ENCODE measurements around the gene CARD16. TPM values are rescaled to one million over a fixed set of nuclear protein-coding genes. Genes with fewer than 3 reads are reported as not detected.

The CARD16 gene
- polyA plus RNA-seq, 4 donors, result 21.9 to 145 (median 70.5) TPM

GRCh38 chr11:104997288-104997687 lies 47.8 kb downstream of the CARD16 start:
- peak in 1 of 2 donors; percentile 21 for DNase-seq
- H3K27ac ChIP-seq (ENCODE audit: low read depth in 1 of 3, low read length in 2 of 3), result no peak overlapping the region
- no peak for FAIRE-seq
- H3K9me3 ChIP-seq (ENCODE audit: control insufficient read depth in 2 of 2, insufficient read depth in 1 of 2, low read depth in 1 of 2, low read length in 1 of 2), result no peaks in the 10 kb centered on the region
- H3K4me3 ChIP-seq (ENCODE audit: low read depth in 1 of 3, low read length in 3 of 3), result no peak overlapping the region
- peaks cover 0 to 7% (median 2%) of the 10 kb centered on the region in 3 donors for H3K36me3 ChIP-seq (ENCODE audit: control insufficient read depth in 3 of 3, insufficient read depth in 2 of 3, low read depth in 1 of 3, low read length in 3 of 3)
- H3K4me1 ChIP-seq (ENCODE audit: control insufficient read depth in 3 of 3, insufficient read depth in 2 of 3, low read depth in 1 of 3, low read length in 2 of 3), result no peaks in the 10 kb centered on the region
- H3K27me3 ChIP-seq (ENCODE audit: control insufficient read depth in 3 of 3, insufficient read depth in 3 of 3, low read length in 3 of 3), result no peaks in the 10 kb centered on the region
- 58 to 78% (median 65%) methylated on average over 6 of the region's 6 CpGs for WGBS, 3 donors

GRCh38 chr11:104995001-104995408 lies 50.1 kb downstream of the CARD16 start:
- no peak for FAIRE-seq

GRCh38 chr11:104992781-104993180 lies 52.4 kb downstream of the CARD16 start:
- peaks cover 0 to 3% (median 0%) of the 10 kb centered on the region in 3 donors for H3K36me3 ChIP-seq (ENCODE audit: control insufficient read depth in 3 of 3, insufficient read depth in 2 of 3, low read depth in 1 of 3, low read length in 3 of 3)
- H3K27me3 ChIP-seq (ENCODE audit: control insufficient read depth in 3 of 3, insufficient read depth in 3 of 3, low read length in 3 of 3), result no peaks in the 10 kb centered on the region
- FAIRE-seq (no peak), DNase-seq (no peak)
- H3K27ac ChIP-seq (ENCODE audit: low read depth in 1 of 3, low read length in 2 of 3), result no peak overlapping the region
- no peaks in the 10 kb centered on the region for H3K4me1 ChIP-seq (ENCODE audit: control insufficient read depth in 3 of 3, insufficient read depth in 2 of 3, low read depth in 1 of 3, low read length in 2 of 3)
- no peak overlapping the region for H3K4me3 ChIP-seq (ENCODE audit: low read depth in 1 of 3, low read length in 3 of 3)
- 85 to 91% (median 88%) methylated on average over 1 of the region's 1 CpG for WGBS, 3 donors
- no peaks in the 10 kb centered on the region for H3K9me3 ChIP-seq (ENCODE audit: control insufficient read depth in 2 of 2, insufficient read depth in 1 of 2, low read depth in 1 of 2, low read length in 1 of 2)

More at GRCh38 chr11:104995001-104995408, 50.1 kb downstream of the CARD16 start:
- DNase-seq, result no peak
- Histone ChIP-seq H3K27me3 (ENCODE audit: control insufficient read depth in 3 of 3, insufficient read depth in 3 of 3, low read length in 3 of 3) (no peaks in the 10 kb centered on the region), H3K27ac (ENCODE audit: low read depth in 1 of 3, low read length in 2 of 3) (no peak overlapping the region), H3K9me3 (ENCODE audit: control insufficient read depth in 2 of 2, insufficient read depth in 1 of 2, low read depth in 1 of 2, low read length in 1 of 2) (no peaks in the 10 kb centered on the region), H3K36me3 (ENCODE audit: control insufficient read depth in 3 of 3, insufficient read depth in 2 of 3, low read depth in 1 of 3, low read length in 3 of 3) (peaks cover 0 to 3% (median 2%) of the 10 kb centered on the region in 3 donors), H3K4me3 (ENCODE audit: low read depth in 1 of 3, low read length in 3 of 3) (no peak overlapping the region), H3K4me1 (ENCODE audit: control insufficient read depth in 3 of 3, insufficient read depth in 2 of 3, low read depth in 1 of 3, low read length in 2 of 3) (no peaks in the 10 kb centered on the region)
- 77 to 88% (median 83%) methylated on average over 2 of the region's 2 CpGs for WGBS, 3 donors

GRCh38 chr11:104991994-104992393 lies 53.1 kb downstream of the CARD16 start:
- Histone ChIP-seq H3K27ac (ENCODE audit: low read depth in 1 of 3, low read length in 2 of 3) (no peak overlapping the region), H3K9me3 (ENCODE audit: control insufficient read depth in 2 of 2, insufficient read depth in 1 of 2, low read depth in 1 of 2, low read length in 1 of 2) (peaks cover 0 to under 1% of the 10 kb centered on the region in 2 donors), H3K36me3 (ENCODE audit: control insufficient read depth in 3 of 3, insufficient read depth in 2 of 3, low read depth in 1 of 3, low read length in 3 of 3) (peaks cover 0 to 3% (median 0%) of the 10 kb centered on the region in 3 donors), H3K4me1 (ENCODE audit: control insufficient read depth in 3 of 3, insufficient read depth in 2 of 3, low read depth in 1 of 3, low read length in 2 of 3) (no peaks in the 10 kb centered on the region), H3K4me3 (ENCODE audit: low read depth in 1 of 3, low read length in 3 of 3) (no peak overlapping the region), H3K27me3 (ENCODE audit: control insufficient read depth in 3 of 3, insufficient read depth in 3 of 3, low read length in 3 of 3) (no peaks in the 10 kb centered on the region)
- DNase-seq, result no peak
- WGBS, 3 donors, result 59 to 84% (median 64%) methylated on average over 4 of the region's 4 CpGs
- FAIRE-seq, result no peak

Other genes starting within 250 kb of the CARD16 start
- under 1 TPM in 2 of 4 donors, not detected in 2; 0.18 TPM for gene CASP12, start 146.9 kb downstream of the CARD16 start, polyA plus RNA-seq
- 100 to 1,000 TPM in 1 of 4 donors, 10 to 100 TPM in 3; 82.8 to 113 (median 85.6) TPM for gene CASP4, start 76.8 kb downstream of the CARD16 start, polyA plus RNA-seq
- 10 to 100 TPM in 1 of 4 donors, 1 to 10 TPM in 3; 4.7 to 15.1 (median 8.1) TPM for gene CASP5, start 22.2 kb downstream of the CARD16 start, polyA plus RNA-seq
- gene CASP1, start 10.2 kb downstream of the CARD16 start, polyA plus RNA-seq, result 100 to 1,000 TPM in 2 of 4 donors, 10 to 100 TPM in 2; 67.8 to 392 (median 85.5) TPM
- gene CARD18, start 94.4 kb upstream of the CARD16 start, polyA plus RNA-seq, result not detected

Data from small intestine (tissue), 7 donors.